GM12801 (cell line): Measurements from ENCODE around the gene EPHA4.

Experiments
- TF ChIP-seq, protein P1 (sequence below): IDR thresholded peaks from one replicate; pipeline ENCODE4 v1.5.1; 2011; ENCODE audit warnings: control low read depth; ENCODE audit not compliant: insufficient read length; ENCODE audit errors: extremely low read depth

Gene EPHA4

DNA sequence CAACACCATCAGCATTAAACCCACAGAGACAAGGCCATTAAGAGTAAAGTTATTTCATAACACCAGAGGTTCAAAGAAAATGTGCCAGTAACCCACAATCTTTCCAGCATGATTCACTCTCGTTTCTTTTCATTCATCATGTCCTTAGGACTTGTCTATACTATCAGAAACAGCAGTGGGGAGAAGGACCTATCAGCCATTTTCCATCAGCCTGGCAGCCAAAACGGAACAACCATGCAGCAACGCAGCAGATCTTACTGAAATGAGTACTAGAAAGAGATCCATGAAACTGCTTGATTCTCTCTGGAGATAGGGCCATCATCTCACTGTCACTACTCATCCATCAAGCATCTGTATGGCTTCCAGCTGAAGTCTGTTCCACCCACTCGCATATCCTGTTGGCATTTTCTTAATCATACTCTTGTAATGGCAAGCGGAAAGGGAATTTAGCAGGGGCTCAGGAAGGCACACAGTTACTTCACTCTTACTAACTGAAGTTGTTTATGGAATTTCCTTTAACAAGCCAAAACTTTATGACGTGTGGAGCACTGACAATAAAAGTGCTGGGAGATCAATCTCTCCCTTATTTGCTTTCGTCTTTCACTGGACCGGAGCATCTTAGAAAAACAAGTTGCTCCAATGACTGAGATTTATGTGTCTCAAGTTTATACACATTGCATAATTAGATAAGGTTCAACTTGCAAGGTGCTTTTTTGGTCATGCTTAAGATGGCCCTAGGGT, 69.7 kb downstream of the EPHA4 start:
- TF ChIP-seq, protein P1, sequence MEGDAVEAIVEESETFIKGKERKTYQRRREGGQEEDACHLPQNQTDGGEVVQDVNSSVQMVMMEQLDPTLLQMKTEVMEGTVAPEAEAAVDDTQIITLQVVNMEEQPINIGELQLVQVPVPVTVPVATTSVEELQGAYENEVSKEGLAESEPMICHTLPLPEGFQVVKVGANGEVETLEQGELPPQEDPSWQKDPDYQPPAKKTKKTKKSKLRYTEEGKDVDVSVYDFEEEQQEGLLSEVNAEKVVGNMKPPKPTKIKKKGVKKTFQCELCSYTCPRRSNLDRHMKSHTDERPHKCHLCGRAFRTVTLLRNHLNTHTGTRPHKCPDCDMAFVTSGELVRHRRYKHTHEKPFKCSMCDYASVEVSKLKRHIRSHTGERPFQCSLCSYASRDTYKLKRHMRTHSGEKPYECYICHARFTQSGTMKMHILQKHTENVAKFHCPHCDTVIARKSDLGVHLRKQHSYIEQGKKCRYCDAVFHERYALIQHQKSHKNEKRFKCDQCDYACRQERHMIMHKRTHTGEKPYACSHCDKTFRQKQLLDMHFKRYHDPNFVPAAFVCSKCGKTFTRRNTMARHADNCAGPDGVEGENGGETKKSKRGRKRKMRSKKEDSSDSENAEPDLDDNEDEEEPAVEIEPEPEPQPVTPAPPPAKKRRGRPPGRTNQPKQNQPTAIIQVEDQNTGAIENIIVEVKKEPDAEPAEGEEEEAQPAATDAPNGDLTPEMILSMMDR = no peak

DNA sequence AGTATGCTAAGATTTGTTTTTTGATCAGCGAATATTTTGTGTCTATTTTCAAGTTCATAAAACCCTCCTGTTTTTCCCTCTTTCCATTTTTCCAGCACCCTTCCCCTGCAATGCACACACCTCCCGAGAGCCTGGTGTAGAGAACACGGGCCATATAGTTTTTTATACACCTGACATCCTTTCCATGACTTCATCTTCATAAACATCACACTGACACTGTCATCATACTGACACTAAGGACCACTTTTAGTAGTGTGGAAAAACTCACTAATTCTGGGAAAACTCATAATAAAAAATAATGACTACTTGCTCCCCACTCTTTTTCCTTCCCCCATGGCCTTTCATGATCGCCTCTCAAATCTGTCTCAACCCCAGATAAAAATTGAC, 70.2 kb downstream of the EPHA4 start:
- TF ChIP-seq, protein P1 = no peak

DNA sequence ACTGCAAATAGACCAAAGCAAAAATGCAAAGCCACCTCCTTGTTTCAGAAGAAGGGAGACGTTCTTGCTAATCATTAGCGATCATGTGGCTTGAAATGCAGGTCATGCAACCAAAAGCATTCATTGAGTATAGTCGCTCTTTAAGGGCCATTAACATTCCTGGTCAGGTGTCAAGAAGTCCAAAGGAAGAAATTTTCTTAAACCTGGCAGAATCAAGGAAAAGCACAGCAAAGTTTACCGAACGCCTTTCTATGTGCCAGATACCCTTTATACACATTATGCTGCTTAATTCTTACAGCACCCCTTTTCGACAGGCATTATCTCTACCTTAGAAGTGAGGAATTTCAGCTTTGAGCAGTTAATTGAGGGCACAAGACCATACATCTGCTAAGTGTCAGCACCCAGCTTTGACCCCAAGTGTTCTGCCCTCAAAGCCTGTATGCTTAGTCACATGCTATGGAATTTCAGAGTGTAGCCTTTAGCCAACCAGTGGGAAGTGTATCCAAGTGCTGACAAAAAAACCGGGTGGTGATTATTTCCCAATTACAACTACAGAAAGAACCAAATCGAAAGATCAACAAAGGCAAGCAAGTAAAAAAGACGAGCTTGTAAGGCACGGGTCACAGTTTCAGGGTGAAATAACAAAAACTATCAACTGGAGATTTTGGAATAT, 70.8 kb downstream of the EPHA4 start:
- TF ChIP-seq, protein P1 = no peak

DNA sequence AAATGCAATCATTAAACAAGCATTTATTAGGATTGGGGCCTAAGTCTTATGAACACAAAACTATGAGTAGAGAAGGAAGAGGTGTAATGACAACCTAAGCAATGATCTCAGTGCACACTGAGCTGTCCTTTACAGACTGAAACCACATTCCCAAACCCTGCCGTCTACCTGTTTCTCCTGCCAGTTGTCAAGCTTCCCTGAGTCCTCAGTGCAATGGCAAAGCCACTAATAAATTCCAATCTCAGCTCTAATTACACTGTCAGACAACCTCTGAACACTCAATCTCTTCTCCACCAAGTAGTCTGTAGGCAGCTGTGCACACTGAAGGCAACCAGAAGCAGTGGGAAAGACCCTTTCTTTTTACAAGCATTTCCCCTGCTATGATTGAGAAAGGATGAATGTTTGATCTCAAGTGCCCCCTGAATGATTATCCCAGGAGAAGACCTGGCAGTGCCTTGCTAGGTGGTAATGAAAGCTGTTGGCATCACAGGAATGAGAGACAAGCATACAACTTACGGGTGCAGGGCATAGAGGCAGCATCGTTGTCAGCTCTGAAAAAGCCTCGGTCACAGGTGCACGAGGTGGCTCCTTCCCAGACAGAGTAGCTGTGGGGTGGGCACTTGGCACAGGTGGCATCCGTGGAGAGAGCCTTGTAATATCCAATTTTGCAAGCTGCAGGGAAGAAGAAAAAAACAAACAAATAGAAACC, 71.4 kb downstream of the EPHA4 start:
- TF ChIP-seq, protein P1 = no peak

DNA sequence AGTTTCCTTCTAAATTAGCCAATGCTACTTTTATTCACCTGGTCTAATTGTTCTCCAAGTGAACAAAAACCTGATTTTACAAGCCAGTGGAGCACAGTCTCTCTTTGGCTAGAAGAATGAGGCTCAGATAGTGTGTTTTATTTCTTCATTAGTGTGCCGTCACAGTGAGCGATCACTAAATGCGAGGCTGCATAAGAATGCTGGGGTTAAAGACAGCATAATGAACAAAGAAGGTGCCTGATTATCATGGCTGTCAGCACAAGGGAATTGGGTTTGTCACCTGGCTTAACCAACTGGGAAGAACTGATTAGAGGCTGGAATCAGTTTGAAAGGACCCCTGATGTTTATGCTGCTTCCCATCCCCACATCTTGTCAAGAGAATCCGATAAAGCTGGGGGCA, 76.4 kb downstream of the EPHA4 start:
- TF ChIP-seq, protein P1 = no peak

DNA sequence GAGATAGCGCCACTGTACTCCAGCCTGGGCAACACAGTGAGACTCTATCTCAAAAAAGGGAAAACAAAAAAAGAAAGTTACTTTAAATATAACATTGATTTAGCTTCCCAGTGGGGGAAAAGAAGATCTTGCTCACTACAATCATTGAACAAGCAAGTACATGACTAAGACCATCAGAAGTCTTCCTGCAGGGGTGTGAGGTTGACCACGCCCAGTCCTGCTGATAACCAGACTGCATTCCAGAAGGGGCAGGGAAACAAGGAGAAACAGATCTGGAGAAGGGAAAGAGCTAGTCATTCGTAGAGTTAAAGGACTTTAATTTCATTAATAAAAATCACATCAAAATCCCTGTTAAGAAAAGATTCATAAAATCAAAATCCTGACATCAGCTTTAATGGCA, 77.5 kb downstream of the EPHA4 start:
- TF ChIP-seq, protein P1 = no peak

DNA sequence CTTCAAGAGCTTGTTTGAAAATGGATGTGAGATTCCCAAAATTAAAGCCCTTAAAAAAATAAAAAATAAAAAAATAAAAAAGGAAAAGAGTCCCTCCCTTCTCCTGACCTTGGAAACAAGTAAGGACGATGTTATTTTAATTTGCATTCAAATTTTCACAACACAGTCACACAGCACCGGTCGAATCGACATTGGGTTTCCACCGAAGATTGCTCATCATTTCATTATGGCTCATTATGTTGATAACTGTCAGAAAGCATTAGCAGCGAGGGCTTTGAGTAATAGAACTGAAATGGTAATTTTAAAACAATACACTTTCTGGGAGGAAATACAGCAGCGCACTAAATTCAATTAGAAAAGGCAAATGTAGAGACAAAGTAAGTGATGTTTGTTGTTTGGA, 78.7 kb downstream of the EPHA4 start:
- TF ChIP-seq, protein P1 = no peak
